HEK293T (cell line): ENCODE data around the gene C1QTNF1.

Source experiments
- CTCF ChIA-PET: fragments of 350-600 bp; formaldehyde crosslinking; extraction: SDS; loops from one replicate; lab custom pipeline; 2021; ENCODE audit warnings: antibody characterized with exemption, inconsistent platforms; lab: Yijun Ruan, JAX
- POLR2A ChIA-PET: fragments of 350-600 bp; formaldehyde crosslinking; extraction: SDS; loops from one replicate; lab custom pipeline; 2020; ENCODE audit warnings: antibody characterized with exemption, inconsistent platforms; lab: Yijun Ruan, JAX
- DNase-seq: peaks from one replicate; pipeline ENCODE4 v3.0.0; 2012; ENCODE audit warnings: mixed read lengths; ENCODE audit errors: extremely low spot score
- ARNT ChIP-seq: fragments of 450-650 bp; IDR thresholded peaks from 2 replicates; pipeline ENCODE4 v1.6.1; 2017; ENCODE audit warnings: mild to moderate bottlenecking
- BHLHE40 ChIP-seq: fragments of 450-650 bp; IDR thresholded peaks from 2 replicates; pipeline ENCODE4 v1.6.1; 2016; ENCODE audit warnings: mild to moderate bottlenecking, moderate library complexity, borderline replicate concordance
- CTBP1 ChIP-seq: fragments of 450-650 bp; IDR thresholded peaks from 2 replicates; pipeline ENCODE4 v1.6.1; 2016; ENCODE audit warnings: borderline replicate concordance
- ELF4 ChIP-seq: fragments of 450-650 bp; IDR thresholded peaks from 2 replicates; pipeline ENCODE4 v1.6.1; 2017; ENCODE audit warnings: antibody characterized with exemption
- FOXA1 ChIP-seq: fragments of 450-650 bp; IDR thresholded peaks from 2 replicates; pipeline ENCODE4 v1.6.1; 2016; ENCODE audit warnings: mild to moderate bottlenecking
- FOXK2 ChIP-seq: fragments of 450-650 bp; IDR thresholded peaks from 2 replicates; pipeline ENCODE4 v1.6.1; 2016; ENCODE audit warnings: mild to moderate bottlenecking
- FOXM1 ChIP-seq: fragments of 450-650 bp; IDR thresholded peaks from 2 replicates; pipeline ENCODE4 v1.6.1; 2017; ENCODE audit warnings: mild to moderate bottlenecking, borderline replicate concordance
- HDGF ChIP-seq: fragments of 450-650 bp; IDR thresholded peaks from 2 replicates; pipeline ENCODE4 v1.6.1; 2017; ENCODE audit warnings: antibody characterized with exemption, borderline replicate concordance
- L3MBTL2 ChIP-seq: fragments of 450-650 bp; conservative IDR thresholded peaks from 2 replicates; pipeline ENCODE4 v1.6.1; 2016; ENCODE audit warnings: mild to moderate bottlenecking
- LEF1 ChIP-seq: fragments of 450-650 bp; IDR thresholded peaks from 2 replicates; pipeline ENCODE4 v1.6.1; 2017; ENCODE audit warnings: mild to moderate bottlenecking, borderline replicate concordance
- NFRKB ChIP-seq: fragments of 450-650 bp; IDR thresholded peaks from 2 replicates; pipeline ENCODE4 v1.6.1; 2016; ENCODE audit warnings: mild to moderate bottlenecking, moderate library complexity
- PKNOX1 ChIP-seq: fragments of 450-650 bp; IDR thresholded peaks from 2 replicates; pipeline ENCODE4 v1.6.1; 2016
- SP1 ChIP-seq: fragments of 450-650 bp; IDR thresholded peaks from 2 replicates; pipeline ENCODE4 v1.6.1; 2017
- SUZ12 ChIP-seq: fragments of 450-650 bp; IDR thresholded peaks from 2 replicates; pipeline ENCODE4 v1.6.1; 2016; ENCODE audit warnings: mild to moderate bottlenecking
- TARDBP ChIP-seq: fragments of 450-650 bp; IDR thresholded peaks from 2 replicates; pipeline ENCODE4 v1.6.1; 2016
- ZNF384 ChIP-seq: fragments of 450-650 bp; IDR thresholded peaks from 2 replicates; pipeline ENCODE4 v1.6.1; 2016

C1QTNF1 gene

DNA sequence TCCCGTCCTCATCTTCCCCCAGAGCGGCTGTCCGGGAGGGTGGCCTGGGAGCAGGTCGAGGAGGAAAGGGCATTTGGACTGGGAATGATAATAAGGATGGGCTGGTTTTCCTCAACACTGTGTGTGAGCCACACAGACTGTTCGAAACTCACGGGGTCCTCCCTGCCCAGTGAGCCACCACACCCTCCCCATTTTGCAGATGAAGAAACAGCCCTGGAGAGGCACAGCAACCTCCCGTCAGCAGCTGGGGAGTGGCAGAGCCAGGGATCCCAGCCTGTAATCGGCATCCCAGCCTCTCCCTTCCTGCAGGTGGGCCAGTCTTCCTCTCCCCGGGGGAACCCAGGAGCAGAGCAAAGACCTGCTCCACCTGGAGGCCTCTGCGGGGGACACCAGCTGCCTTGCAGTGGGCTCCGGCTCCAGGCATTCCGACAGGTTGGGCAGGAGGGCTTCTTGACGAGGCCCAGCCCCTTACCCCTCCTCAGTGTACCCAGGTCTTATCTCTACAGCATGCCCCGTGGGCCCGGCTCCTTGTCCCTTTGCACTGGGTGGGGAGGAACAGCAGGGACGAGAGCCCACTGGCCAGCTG, 74.4 kb downstream of the C1QTNF1 start:
- no peak for TF ChIP-seq PKNOX1
- TF ChIP-seq HDGF = no peak
- TF ChIP-seq NFRKB = no peak
- no peak for TF ChIP-seq FOXK2
- TF ChIP-seq SP1 = no peak
- TF ChIP-seq L3MBTL2 = no peak
- TF ChIP-seq TARDBP = no peak
- TF ChIP-seq ELF4 = no peak
- TF ChIP-seq ZNF384 = no peak
- no peak for TF ChIP-seq FOXM1
- TF ChIP-seq CTBP1 = no peak
- no peak for TF ChIP-seq LEF1
- no peak for TF ChIP-seq ARNT
- TF ChIP-seq FOXA1 = no peak
- no peak for TF ChIP-seq SUZ12
- TF ChIP-seq BHLHE40 = no peak
- ChIA-PET POLR2A (interaction anchor here (0.7 to 1.1 kb wide), 2 partner anchors 9 to 88 kb away, joined by 3 read pairs; partner anchors contain the start of gene CANT1), CTCF (interaction anchor here (0.6 to 1.1 kb wide), 2 partner anchors 11 to 250 kb away, joined by 3 to 4 read pairs; no protein-coding TSS in a partner anchor)
- no peak for DNase-seq
